ENCODE results near the gene LYPD3. TPM values are rescaled to one million over a fixed set of nuclear protein-coding genes. Genes with fewer than 3 reads are reported as not detected.

The LYPD3 gene
- total and polyA plus RNA-seq, 10 of the 15 experiments (the other 5 are each of a cell fraction or from before 2014, with no cell fraction given): 0.03 to 0.28 (median 0.12) TPM; not detected in 6

DNA sequence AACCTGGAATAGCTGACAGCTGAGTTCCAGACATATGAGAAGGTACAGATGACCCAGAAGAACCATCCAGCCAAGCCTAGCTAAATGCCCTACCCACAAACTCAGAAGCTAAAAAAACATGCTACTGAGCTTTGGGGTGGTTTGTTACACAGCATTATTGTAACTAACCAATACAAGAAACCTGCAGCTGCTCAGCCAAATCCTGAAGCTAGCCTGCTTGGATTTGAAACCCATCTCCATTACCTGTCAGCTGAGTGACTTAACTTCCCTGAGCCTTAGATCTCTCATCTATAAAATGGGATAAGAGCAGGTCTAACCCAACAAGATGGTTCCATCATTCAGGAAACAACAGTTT, 25.7 kb downstream of the LYPD3 start:
- ChIA-PET POLR2A (no interaction called here), CTCF (interaction anchor here (1.2 to 2.8 kb wide), 2 partner anchors 13 to 80 kb away, joined by 3 to 18 read pairs; no protein-coding TSS in a partner anchor), SMC1A (ENCODE audit: uncharacterized antibody, unreplicated experiment) (interaction anchor here (1.5 to 1.9 kb wide), 3 partner anchors 8 to 80 kb away, joined by 5 to 8 read pairs (median 5); no protein-coding TSS in a partner anchor), RAD21 (ENCODE audit: unreplicated experiment) (interaction anchor here (2.3 kb wide), 1 partner anchor 80 kb away, joined by 11 read pairs; no protein-coding TSS in a partner anchor)
- Histone ChIP-seq H2AFZ (ENCODE audit: control insufficient read depth, low read depth, low read length) (no peak overlapping the region), H3K4me1 (ENCODE audit: control insufficient read depth, insufficient read depth, low read length) (no peaks in the 10 kb centered on the region), H3K79me2 (ENCODE audit: control insufficient read depth, insufficient read depth, low read length) (no peaks in the 10 kb centered on the region), H3K9ac (ENCODE audit: control insufficient read depth, insufficient read depth, low read length) (no peak overlapping the region), H3K4me2 (ENCODE audit: control insufficient read depth, insufficient read depth) (no peak overlapping the region), H3K36me3 (ENCODE audit: control insufficient read depth in 2 of 2, insufficient read depth in 2 of 2, low read length in 1 of 2) (no peaks in the 10 kb centered on the region), H3K27ac (ENCODE audit: control insufficient read depth, insufficient read depth) (no peak overlapping the region), H4K20me1 (ENCODE audit: control insufficient read depth, insufficient read depth) (no peaks in the 10 kb centered on the region), H3K27me3 (replicated peaks in 1 of 2; ENCODE audit: control insufficient read depth in 2 of 2, insufficient read depth in 2 of 2, low read length in 1 of 2) (peaks cover 0 to 2% of the 10 kb centered on the region in 2 experiments; a peak in 1 of 4 replicates), H3K9me3 (replicated peaks; ENCODE audit: control insufficient read depth, insufficient read depth, low read length) (no peaks in the 10 kb centered on the region; the same call in 2 of the 3 replicates), H3K4me3 (no peak overlapping the region)
- no TSS peak for BruUV-seq (replicated peaks)
- FAIRE-seq (no peak), DNase-seq (ENCODE audit: low read depth, low spot score) (no peak), ATAC-seq (no peak)
- TF ChIP-seq ZNF274 (IDR thresholded peaks at IDR 0.05; ENCODE audit: insufficient read depth, insufficient read length) (no peak), EGR1 (IDR thresholded peaks at IDR 0.05; ENCODE audit: borderline replicate concordance in 1 of 2, low read depth in 2 of 2, low read length in 2 of 2) (no peak), CHD4 (IDR thresholded peaks at IDR 0.05) (no peak), ESRRA (IDR thresholded peaks at IDR 0.05; ENCODE audit: low read length) (no peak)
- intact Hi-C loops (cut with micrococcal nuclease; ENCODE audit: unreplicated experiment): loop anchor here (10.0 kb wide), 1 partner anchor 345 kb away; the partner anchor contains the start of gene KCNN4
- in situ Hi-C loops (cut with MboI): loop anchor here (10.0 kb wide), 1 partner anchor 365 kb away; the partner anchor contains the start of gene LYPD5

DNA sequence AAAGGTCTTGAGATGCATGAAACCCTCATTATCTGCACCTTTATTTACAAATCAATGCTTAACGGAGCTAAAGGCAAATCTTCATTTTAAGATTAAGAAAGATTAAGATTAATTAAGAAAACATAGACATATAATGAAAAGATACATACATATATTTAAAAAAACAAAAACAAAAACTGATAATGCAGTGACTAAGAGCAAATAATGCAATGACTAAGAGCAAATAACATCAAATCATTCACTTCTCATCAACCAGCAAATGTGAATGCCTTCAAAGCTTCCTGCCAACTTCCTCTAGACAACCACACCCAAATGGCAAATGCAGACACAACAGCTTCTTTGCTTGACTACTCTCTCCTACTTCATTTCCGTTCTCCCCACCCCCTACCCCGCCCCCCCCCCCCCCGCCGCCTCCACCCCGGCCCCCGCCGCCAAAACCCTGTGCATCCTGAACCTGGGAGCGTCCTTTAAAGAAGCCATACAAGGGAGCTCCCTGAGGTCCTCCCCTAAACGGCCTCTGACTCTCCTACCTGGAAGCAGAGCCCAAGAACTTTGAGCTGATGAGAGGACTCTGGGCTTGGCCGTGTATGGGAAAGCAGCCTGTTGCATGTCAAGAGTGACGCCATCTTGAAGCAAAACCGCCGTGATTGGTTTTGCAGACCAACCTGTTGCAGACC, 26.2 kb downstream of the LYPD3 start:
- no peak overlapping the region for H3K27ac ChIP-seq (ENCODE audit: control insufficient read depth, insufficient read depth)
- ChIA-PET POLR2A (interaction anchor here (0.8 kb wide), 1 partner anchor 145 kb away, joined by 3 read pairs; no protein-coding TSS in a partner anchor), SMC1A (ENCODE audit: uncharacterized antibody, unreplicated experiment) (interaction anchor here (1.5 to 1.9 kb wide), 3 partner anchors 8 to 80 kb away, joined by 5 to 8 read pairs (median 5); no protein-coding TSS in a partner anchor), CTCF (interaction anchor here (1.2 to 3.9 kb wide), 3 partner anchors 8 to 81 kb away, joined by 3 to 20 read pairs (median 18); no protein-coding TSS in a partner anchor), RAD21 (ENCODE audit: unreplicated experiment) (interaction anchor here (1.0 to 2.3 kb wide), 2 partner anchors 8 to 81 kb away, joined by 3 to 11 read pairs; no protein-coding TSS in a partner anchor)
- no TSS peak for BruUV-seq (replicated peaks)
- DNase-seq (ENCODE audit: low read depth, low spot score) (no peak), ATAC-seq (no peak), FAIRE-seq (no peak)
- no peak overlapping the region for H2AFZ ChIP-seq (ENCODE audit: control insufficient read depth, low read depth, low read length)
- WGBS (ENCODE audit: insufficient coverage, insufficient replicate concordance, low lambda C conversion rate, missing lambda C conversion rate): 37% methylated on average over 13 of the region's 14 CpGs
- no peaks in the 10 kb centered on the region for H3K36me3 ChIP-seq (ENCODE audit: control insufficient read depth in 2 of 2, insufficient read depth in 2 of 2, low read length in 1 of 2)
- no peak overlapping the region for H3K4me3 ChIP-seq
- no peaks in the 10 kb centered on the region for H3K4me1 ChIP-seq (ENCODE audit: control insufficient read depth, insufficient read depth, low read length)
- no peaks in the 10 kb centered on the region for H3K79me2 ChIP-seq (ENCODE audit: control insufficient read depth, insufficient read depth, low read length)
- no peak overlapping the region for H3K9ac ChIP-seq (ENCODE audit: control insufficient read depth, insufficient read depth, low read length)
- H4K20me1 ChIP-seq (ENCODE audit: control insufficient read depth, insufficient read depth): no peaks in the 10 kb centered on the region
- in situ Hi-C loops (cut with MboI): no loop called here
- peaks cover 0 to 2% of the 10 kb centered on the region in 2 experiments; a peak in 1 of 4 replicates for H3K27me3 ChIP-seq (replicated peaks in 1 of 2; ENCODE audit: control insufficient read depth in 2 of 2, insufficient read depth in 2 of 2, low read length in 1 of 2)
- no peaks in the 10 kb centered on the region; the same call in 2 of the 3 replicates for H3K9me3 ChIP-seq (replicated peaks; ENCODE audit: control insufficient read depth, insufficient read depth, low read length)
- intact Hi-C loops (cut with micrococcal nuclease; ENCODE audit: unreplicated experiment): no loop called here
- H3K4me2 ChIP-seq (ENCODE audit: control insufficient read depth, insufficient read depth): no peak overlapping the region
- TF ChIP-seq, protein P1, sequence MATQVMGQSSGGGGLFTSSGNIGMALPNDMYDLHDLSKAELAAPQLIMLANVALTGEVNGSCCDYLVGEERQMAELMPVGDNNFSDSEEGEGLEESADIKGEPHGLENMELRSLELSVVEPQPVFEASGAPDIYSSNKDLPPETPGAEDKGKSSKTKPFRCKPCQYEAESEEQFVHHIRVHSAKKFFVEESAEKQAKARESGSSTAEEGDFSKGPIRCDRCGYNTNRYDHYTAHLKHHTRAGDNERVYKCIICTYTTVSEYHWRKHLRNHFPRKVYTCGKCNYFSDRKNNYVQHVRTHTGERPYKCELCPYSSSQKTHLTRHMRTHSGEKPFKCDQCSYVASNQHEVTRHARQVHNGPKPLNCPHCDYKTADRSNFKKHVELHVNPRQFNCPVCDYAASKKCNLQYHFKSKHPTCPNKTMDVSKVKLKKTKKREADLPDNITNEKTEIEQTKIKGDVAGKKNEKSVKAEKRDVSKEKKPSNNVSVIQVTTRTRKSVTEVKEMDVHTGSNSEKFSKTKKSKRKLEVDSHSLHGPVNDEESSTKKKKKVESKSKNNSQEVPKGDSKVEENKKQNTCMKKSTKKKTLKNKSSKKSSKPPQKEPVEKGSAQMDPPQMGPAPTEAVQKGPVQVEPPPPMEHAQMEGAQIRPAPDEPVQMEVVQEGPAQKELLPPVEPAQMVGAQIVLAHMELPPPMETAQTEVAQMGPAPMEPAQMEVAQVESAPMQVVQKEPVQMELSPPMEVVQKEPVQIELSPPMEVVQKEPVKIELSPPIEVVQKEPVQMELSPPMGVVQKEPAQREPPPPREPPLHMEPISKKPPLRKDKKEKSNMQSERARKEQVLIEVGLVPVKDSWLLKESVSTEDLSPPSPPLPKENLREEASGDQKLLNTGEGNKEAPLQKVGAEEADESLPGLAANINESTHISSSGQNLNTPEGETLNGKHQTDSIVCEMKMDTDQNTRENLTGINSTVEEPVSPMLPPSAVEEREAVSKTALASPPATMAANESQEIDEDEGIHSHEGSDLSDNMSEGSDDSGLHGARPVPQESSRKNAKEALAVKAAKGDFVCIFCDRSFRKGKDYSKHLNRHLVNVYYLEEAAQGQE (IDR thresholded peaks at IDR 0.05; ENCODE audit: low read depth, low read length): no peak
- TF ChIP-seq LARP7 (IDR thresholded peaks at IDR 0.05) (no peak), CTCF (IDR thresholded peaks at IDR 0.05 in 2 of 3, conservative IDR thresholded peaks at IDR 0.05 in 1 of 3; ENCODE audit: control insufficient read depth in 2 of 3, extremely low read depth in 1 of 3, insufficient read depth in 1 of 3, low read depth in 3 of 3, low read length in 3 of 3) (no peak), CBX5 (IDR thresholded peaks at IDR 0.05; ENCODE audit: low read depth) (no peak)
- TF ChIP-seq, protein P2, sequence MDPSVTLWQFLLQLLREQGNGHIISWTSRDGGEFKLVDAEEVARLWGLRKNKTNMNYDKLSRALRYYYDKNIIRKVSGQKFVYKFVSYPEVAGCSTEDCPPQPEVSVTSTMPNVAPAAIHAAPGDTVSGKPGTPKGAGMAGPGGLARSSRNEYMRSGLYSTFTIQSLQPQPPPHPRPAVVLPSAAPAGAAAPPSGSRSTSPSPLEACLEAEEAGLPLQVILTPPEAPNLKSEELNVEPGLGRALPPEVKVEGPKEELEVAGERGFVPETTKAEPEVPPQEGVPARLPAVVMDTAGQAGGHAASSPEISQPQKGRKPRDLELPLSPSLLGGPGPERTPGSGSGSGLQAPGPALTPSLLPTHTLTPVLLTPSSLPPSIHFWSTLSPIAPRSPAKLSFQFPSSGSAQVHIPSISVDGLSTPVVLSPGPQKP (IDR thresholded peaks at IDR 0.05; ENCODE audit: low read depth, low read length): no peak

Data from GM12878 (cell line).